GM19351 (cell line): Measurements from ENCODE around the gene BTBD9.

Experiments used
- ATAC-seq: cut with Tn5 transposase; IDR thresholded peaks from one replicate; pipeline ENCODE4 v1.9.1; 2021; ENCODE audit warnings: mild to moderate bottlenecking, moderate library complexity; ENCODE audit not compliant: unreplicated experiment

Gene BTBD9

GRCh38 chr6:38169221-38169976 is 470.3 kb downstream of the BTBD9 start:
- no peak for ATAC-seq

- ATAC-seq, result no peak
Observed at GRCh38 chr6:38168699-38169098, 471.0 kb downstream of the BTBD9 start.

GRCh38 chr6:38168126-38168525 is 471.6 kb downstream of the BTBD9 start:
- no peak for ATAC-seq

- ATAC-seq, result no peak
Observed at GRCh38 chr6:38167598-38167997, 472.1 kb downstream of the BTBD9 start.

GRCh38 chr6:38166411-38167240 is 473.1 kb downstream of the BTBD9 start:
- ATAC-seq, result no peak

GRCh38 chr6:38164671-38165108 is 475.0 kb downstream of the BTBD9 start:
- no peak for ATAC-seq

- ATAC-seq, result no peak
Observed at GRCh38 chr6:38164131-38164481, 475.6 kb downstream of the BTBD9 start.

GRCh38 chr6:38163186-38164130 is 476.3 kb downstream of the BTBD9 start:
- ATAC-seq, result no peak

GRCh38 chr6:38162493-38163185 is 477.1 kb downstream of the BTBD9 start:
- ATAC-seq, result no peak

- no peak for ATAC-seq
Observed at GRCh38 chr6:38161754-38162492, 477.8 kb downstream of the BTBD9 start.

GRCh38 chr6:38161331-38161730 is 478.4 kb downstream of the BTBD9 start:
- no peak for ATAC-seq

GRCh38 chr6:38160831-38161230 is 478.9 kb downstream of the BTBD9 start:
- ATAC-seq, result no peak

- ATAC-seq, result no peak
Observed at GRCh38 chr6:38159596-38159995, 480.1 kb downstream of the BTBD9 start.

GRCh38 chr6:38158762-38159350 is 480.9 kb downstream of the BTBD9 start:
- no peak for ATAC-seq

- no peak for ATAC-seq
Observed at GRCh38 chr6:38157905-38158304, 481.8 kb downstream of the BTBD9 start.

- ATAC-seq, result no peak
Observed at GRCh38 chr6:38156818-38157565, 482.7 kb downstream of the BTBD9 start.

- ATAC-seq, result no peak
Observed at GRCh38 chr6:38155621-38156204, 484.0 kb downstream of the BTBD9 start.

GRCh38 chr6:38155144-38155543 is 484.6 kb downstream of the BTBD9 start:
- ATAC-seq, result no peak
